Nephron progenitor cell (in vitro differentiated cells): ENCODE results near the gene SRPX.

Experiments
- DNase-seq: peaks from one replicate; pipeline ENCODE4 v3.0.0; 2021
- H3K27ac Mint-ChIP-seq: 2 replicates; pipeline ENCODE4 v1.8.0; 2021; ENCODE audit warnings: mild to moderate bottlenecking, moderate library complexity, mixed read lengths
- H3K27me3 Mint-ChIP-seq: 2 replicates; pipeline ENCODE4 v1.8.0; 2021; ENCODE audit warnings: mild to moderate bottlenecking, low read depth, mixed read lengths; ENCODE audit not compliant: poor library complexity
- H3K36me3 Mint-ChIP-seq: 2 replicates; pipeline ENCODE4 v1.8.0; 2021; ENCODE audit warnings: low read depth, mixed read lengths
- H3K4me1 Mint-ChIP-seq: 2 replicates; pipeline ENCODE4 v1.8.0; 2021; ENCODE audit warnings: mixed read lengths
- H3K4me3 Mint-ChIP-seq: 2 replicates; pipeline ENCODE4 v1.8.0; 2021; ENCODE audit warnings: mild to moderate bottlenecking, moderate library complexity, mixed read lengths
- H3K9me3 Mint-ChIP-seq: 2 replicates; pipeline ENCODE4 v1.8.0; 2021; ENCODE audit warnings: mild to moderate bottlenecking, moderate library complexity, mixed read lengths
- TF ChIP-seq, protein P1 (sequence below): fragments of 200-600 bp; sonication (generic); IDR thresholded peaks from 2 replicates; pipeline ENCODE4 v1.5.0; 2021; ENCODE audit warnings: antibody characterized with exemption

SRPX gene

GRCh38 chrX:38205039-38205438, 15.6 kb downstream of the SRPX start:
- H3K4me1 Mint-ChIP-seq: no peaks in the 10 kb centered on the region
- no peaks in the 10 kb centered on the region for H3K36me3 Mint-ChIP-seq
- H3K4me3 Mint-ChIP-seq: no peak overlapping the region
- H3K27ac Mint-ChIP-seq: no peak overlapping the region
- TF ChIP-seq, protein P1, sequence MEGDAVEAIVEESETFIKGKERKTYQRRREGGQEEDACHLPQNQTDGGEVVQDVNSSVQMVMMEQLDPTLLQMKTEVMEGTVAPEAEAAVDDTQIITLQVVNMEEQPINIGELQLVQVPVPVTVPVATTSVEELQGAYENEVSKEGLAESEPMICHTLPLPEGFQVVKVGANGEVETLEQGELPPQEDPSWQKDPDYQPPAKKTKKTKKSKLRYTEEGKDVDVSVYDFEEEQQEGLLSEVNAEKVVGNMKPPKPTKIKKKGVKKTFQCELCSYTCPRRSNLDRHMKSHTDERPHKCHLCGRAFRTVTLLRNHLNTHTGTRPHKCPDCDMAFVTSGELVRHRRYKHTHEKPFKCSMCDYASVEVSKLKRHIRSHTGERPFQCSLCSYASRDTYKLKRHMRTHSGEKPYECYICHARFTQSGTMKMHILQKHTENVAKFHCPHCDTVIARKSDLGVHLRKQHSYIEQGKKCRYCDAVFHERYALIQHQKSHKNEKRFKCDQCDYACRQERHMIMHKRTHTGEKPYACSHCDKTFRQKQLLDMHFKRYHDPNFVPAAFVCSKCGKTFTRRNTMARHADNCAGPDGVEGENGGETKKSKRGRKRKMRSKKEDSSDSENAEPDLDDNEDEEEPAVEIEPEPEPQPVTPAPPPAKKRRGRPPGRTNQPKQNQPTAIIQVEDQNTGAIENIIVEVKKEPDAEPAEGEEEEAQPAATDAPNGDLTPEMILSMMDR: no peak
- DNase-seq: no peak
- H3K9me3 Mint-ChIP-seq: peaks cover 40% of the 10 kb centered on the region
- H3K27me3 Mint-ChIP-seq: peaks cover 4% of the 10 kb centered on the region

GRCh38 chrX:38192007-38192810, 28.5 kb downstream of the SRPX start:
- Mint-ChIP-seq H3K27ac (no peak overlapping the region), H3K4me3 (no peak overlapping the region), H3K9me3 (peaks cover 19% of the 10 kb centered on the region), H3K4me1 (no peaks in the 10 kb centered on the region), H3K27me3 (no peaks in the 10 kb centered on the region), H3K36me3 (no peaks in the 10 kb centered on the region)
- TF ChIP-seq, protein P1: peak; percentile 41
- DNase-seq: no peak

GRCh38 chrX:38189431-38190250, 31.0 kb downstream of the SRPX start:
- TF ChIP-seq, protein P1: no peak
- peaks cover 29% of the 10 kb centered on the region for H3K9me3 Mint-ChIP-seq
- no peaks in the 10 kb centered on the region for H3K4me1 Mint-ChIP-seq
- no peak overlapping the region for H3K4me3 Mint-ChIP-seq
- DNase-seq: no peak
- no peaks in the 10 kb centered on the region for H3K27me3 Mint-ChIP-seq
- no peak overlapping the region for H3K27ac Mint-ChIP-seq
- H3K36me3 Mint-ChIP-seq: no peaks in the 10 kb centered on the region

DNA sequence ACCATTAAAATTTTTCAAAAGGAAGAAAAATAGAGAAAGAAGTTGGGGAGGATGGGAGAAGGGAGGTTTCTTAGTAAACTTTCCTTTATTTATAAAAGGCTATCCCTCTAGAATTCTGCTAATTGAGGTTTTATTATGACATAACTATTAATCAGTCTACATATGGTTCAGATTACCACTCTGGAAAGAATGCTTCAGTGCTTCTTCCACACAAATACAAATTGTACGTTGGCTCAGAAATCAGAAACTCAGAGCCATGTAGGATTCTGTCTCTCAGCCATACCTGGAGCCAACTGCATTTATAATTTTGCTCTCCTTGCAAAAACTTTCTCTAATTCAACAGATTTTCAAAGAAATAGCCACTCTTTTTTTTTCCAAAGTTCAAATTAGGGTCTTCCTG, 37.1 kb downstream of the SRPX start:
- Mint-ChIP-seq H3K4me1 (no peaks in the 10 kb centered on the region), H3K36me3 (no peaks in the 10 kb centered on the region), H3K27me3 (no peaks in the 10 kb centered on the region), H3K9me3 (peaks cover 19% of the 10 kb centered on the region), H3K27ac (no peak overlapping the region), H3K4me3 (no peak overlapping the region)
- TF ChIP-seq, protein P1: no peak
- DNase-seq: no peak

DNA sequence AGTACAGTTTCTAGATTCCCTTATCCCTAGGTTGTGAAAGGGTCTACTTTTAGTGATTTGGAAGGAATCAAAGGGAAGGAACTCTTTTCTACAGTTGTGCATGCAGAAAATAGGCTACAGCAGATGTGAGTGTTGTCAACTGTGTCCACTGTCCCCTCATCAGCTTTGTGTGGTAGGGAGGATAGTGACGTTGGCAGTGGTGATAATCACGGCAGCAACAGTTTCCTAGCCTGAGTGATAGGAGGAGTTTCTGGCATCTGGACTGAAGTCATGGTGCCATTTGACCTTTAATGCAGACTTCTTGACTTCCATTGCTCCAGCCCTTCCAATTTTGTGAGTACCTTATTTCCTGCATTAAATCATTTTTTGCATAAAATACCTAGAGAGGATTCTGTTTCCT, 39.3 kb downstream of the SRPX start:
- H3K36me3 Mint-ChIP-seq: no peaks in the 10 kb centered on the region
- H3K9me3 Mint-ChIP-seq: peaks cover 20% of the 10 kb centered on the region
- DNase-seq: no peak
- H3K27ac Mint-ChIP-seq: no peak overlapping the region
- no peaks in the 10 kb centered on the region for H3K4me1 Mint-ChIP-seq
- peaks cover 3% of the 10 kb centered on the region for H3K27me3 Mint-ChIP-seq
- TF ChIP-seq, protein P1: no peak
- no peak overlapping the region for H3K4me3 Mint-ChIP-seq
